Measurements from ENCODE around the gene ARSK. TPM values are rescaled to one million over a fixed set of nuclear protein-coding genes. Genes with fewer than 3 reads are reported as not detected.

Gene ARSK
- total RNA-seq, 1 experiment from 2014 or later: 6.0 TPM

- H3K36me3 ChIP-seq (ENCODE audit: insufficient read depth, low read length, poor library complexity, severe bottlenecking): no peaks in the 10 kb centered on the region
- H3K9me3 ChIP-seq (ENCODE audit: low read depth, low read length, poor library complexity, severe bottlenecking): no peaks in the 10 kb centered on the region
- ChIA-PET CTCF (no interaction called here), POLR2A (ENCODE audit: low non-redundant PET) (no interaction called here)
- no peaks in the 10 kb centered on the region for H3K27me3 ChIP-seq (replicated peaks; ENCODE audit: insufficient read depth, low read depth, low read length, poor library complexity)
- BruUV-seq (replicated peaks): no TSS peak
- H3K27ac ChIP-seq (ENCODE audit: low read depth, low read length, poor library complexity, severe bottlenecking): no peak overlapping the region
- no peaks in the 10 kb centered on the region for H3K4me1 ChIP-seq (ENCODE audit: insufficient read depth, low read length, poor library complexity, severe bottlenecking)
- H3K4me3 ChIP-seq (ENCODE audit: low read depth, low read length, poor library complexity, severe bottlenecking): no peak overlapping the region
- no peak for DNase-seq (ENCODE audit: low spot score)
- TF ChIP-seq EZH2 (IDR thresholded peaks at IDR 0.05; ENCODE audit: borderline replicate concordance, low read depth, low read length, poor library complexity, severe bottlenecking) (no peak), CTCF (conservative IDR thresholded peaks at IDR 0.05; ENCODE audit: low read depth, low read length) (no peak)
- intact Hi-C loops (cut with micrococcal nuclease; ENCODE audit: unreplicated experiment): no loop called here
Observed at GRCh38 chr5:95591490-95591901, 36.6 kb downstream of the ARSK start.

GRCh38 chr5:95595289-95595931 lies 40.5 kb downstream of the ARSK start:
- Histone ChIP-seq H3K36me3 (ENCODE audit: insufficient read depth, low read length, poor library complexity, severe bottlenecking) (no peaks in the 10 kb centered on the region), H3K9me3 (ENCODE audit: low read depth, low read length, poor library complexity, severe bottlenecking) (no peaks in the 10 kb centered on the region), H3K27me3 (replicated peaks; ENCODE audit: insufficient read depth, low read depth, low read length, poor library complexity) (no peaks in the 10 kb centered on the region), H3K27ac (ENCODE audit: low read depth, low read length, poor library complexity, severe bottlenecking) (no peak overlapping the region), H3K4me1 (ENCODE audit: insufficient read depth, low read length, poor library complexity, severe bottlenecking) (no peaks in the 10 kb centered on the region), H3K4me3 (ENCODE audit: low read depth, low read length, poor library complexity, severe bottlenecking) (no peak overlapping the region)
- no peak for TF ChIP-seq CTCF (conservative IDR thresholded peaks at IDR 0.05; ENCODE audit: low read depth, low read length)
- TF ChIP-seq EZH2 (IDR thresholded peaks at IDR 0.05; ENCODE audit: borderline replicate concordance, low read depth, low read length, poor library complexity, severe bottlenecking): no peak
- DNase-seq (ENCODE audit: low spot score): no peak
- BruUV-seq (replicated peaks): no TSS peak
- ChIA-PET CTCF (no interaction called here), POLR2A (ENCODE audit: low non-redundant PET) (no interaction called here)
- intact Hi-C loops (cut with micrococcal nuclease; ENCODE audit: unreplicated experiment): no loop called here

GRCh38 chr5:95599252-95599651 lies 44.4 kb downstream of the ARSK start:
- no TSS peak for BruUV-seq (replicated peaks)
- Histone ChIP-seq H3K36me3 (ENCODE audit: insufficient read depth, low read length, poor library complexity, severe bottlenecking) (no peaks in the 10 kb centered on the region), H3K4me1 (ENCODE audit: insufficient read depth, low read length, poor library complexity, severe bottlenecking) (no peaks in the 10 kb centered on the region), H3K9me3 (ENCODE audit: low read depth, low read length, poor library complexity, severe bottlenecking) (no peaks in the 10 kb centered on the region), H3K4me3 (ENCODE audit: low read depth, low read length, poor library complexity, severe bottlenecking) (no peak overlapping the region), H3K27ac (ENCODE audit: low read depth, low read length, poor library complexity, severe bottlenecking) (no peak overlapping the region), H3K27me3 (replicated peaks; ENCODE audit: insufficient read depth, low read depth, low read length, poor library complexity) (no peaks in the 10 kb centered on the region)
- ChIA-PET POLR2A (ENCODE audit: low non-redundant PET) (interaction anchor here (0.6 to 0.7 kb wide), 2 partner anchors 24 to 409 kb away, joined by 3 to 6 read pairs; no protein-coding TSS in a partner anchor), CTCF (no interaction called here)
- TF ChIP-seq EZH2 (IDR thresholded peaks at IDR 0.05; ENCODE audit: borderline replicate concordance, low read depth, low read length, poor library complexity, severe bottlenecking): no peak
- TF ChIP-seq CTCF (conservative IDR thresholded peaks at IDR 0.05; ENCODE audit: low read depth, low read length): no peak
- intact Hi-C loops (cut with micrococcal nuclease; ENCODE audit: unreplicated experiment): no loop called here
- no peak for DNase-seq (ENCODE audit: low spot score)
